Stimulated activated CD4-positive, alpha-beta T cell treated with anti-CD3 and anti-CD28 coated beads, Interleukin-4, amount 100 ng/mL, for 4 hours (primary cell): ENCODE measurements around the gene GHRHR.

ENCODE experiments used
- DNase-seq, 2 experiments: peaks; one replicate each; pipeline ENCODE4 v3.0.0-alpha.2; 2020

The GHRHR gene

DNA sequence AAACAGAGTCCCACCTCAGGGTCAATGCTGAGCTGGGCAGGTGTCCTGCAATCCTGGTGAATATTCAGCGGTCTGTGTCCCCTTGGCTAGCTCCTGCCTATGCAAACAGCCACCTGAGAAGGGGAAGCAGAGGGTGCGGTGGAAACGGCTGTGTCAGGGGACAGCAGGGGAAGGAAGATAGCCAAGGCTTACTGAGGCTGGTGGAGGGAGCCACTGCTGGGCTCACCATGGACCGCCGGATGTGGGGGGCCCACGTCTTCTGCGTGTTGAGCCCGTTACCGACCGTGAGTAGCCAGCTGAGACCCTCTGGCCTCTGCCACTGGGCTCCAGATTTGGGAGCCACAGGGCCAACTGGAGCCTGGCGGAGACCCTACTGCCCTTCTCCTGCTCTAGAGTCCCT is at the start of gene GHRHR:
Gene GHRHR (plus strand): TSS at position 112 of the 400 bp plus-strand sequence. CDS start 116 bp downstream, at position 228.
- no peak for DNase-seq

DNA sequence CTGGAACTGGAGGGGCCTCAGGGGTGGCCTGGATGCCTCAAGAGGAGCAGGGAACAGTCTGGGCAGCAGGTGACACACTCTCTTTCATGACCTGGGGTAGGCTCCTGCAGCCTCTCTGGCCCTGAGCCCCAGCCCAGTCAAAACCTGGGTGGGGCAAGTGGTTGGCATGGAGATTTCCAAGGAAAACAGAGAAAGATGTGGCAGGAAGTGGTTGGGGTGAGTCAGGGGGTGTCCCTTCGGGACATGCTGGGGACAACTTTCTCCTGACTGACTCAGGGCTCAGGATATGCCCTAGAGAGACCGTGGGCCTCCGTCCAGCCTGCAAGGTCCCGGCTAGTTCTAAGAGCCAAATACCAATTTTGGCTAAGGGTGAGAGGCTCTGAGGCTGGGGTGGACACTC is 49.2 kb upstream of the GHRHR start:
- DNase-seq: no peak

DNA sequence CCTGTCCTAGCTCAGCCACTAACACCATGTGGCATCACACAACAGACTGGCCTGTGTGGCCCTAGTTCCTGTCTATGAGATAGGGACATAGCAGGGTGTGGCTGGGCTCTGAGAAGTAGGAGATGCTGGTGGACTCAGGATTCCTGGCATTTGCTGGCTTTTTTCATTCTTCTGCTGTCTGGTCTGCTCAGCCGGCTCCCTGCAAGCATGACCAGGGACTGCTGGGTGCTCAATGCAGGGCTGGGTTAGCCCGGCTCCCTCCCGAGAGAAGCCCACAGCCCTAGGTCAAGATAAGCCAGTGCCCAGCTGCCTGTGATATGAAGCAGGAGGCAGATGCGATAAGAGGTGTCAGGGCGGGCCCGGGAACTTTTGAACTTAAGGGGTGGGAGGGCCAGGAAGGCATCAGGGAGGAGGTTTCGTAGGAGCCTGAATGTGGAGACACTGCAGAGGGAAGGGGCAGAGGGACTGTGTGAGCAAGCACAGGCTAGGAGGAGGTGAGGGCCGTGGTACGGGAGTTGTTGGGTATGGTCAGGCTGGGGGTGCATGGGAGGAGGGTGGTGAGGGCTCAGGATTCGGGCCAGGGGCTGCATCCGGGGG is 48.6 kb upstream of the GHRHR start:
- DNase-seq: no peak

DNA sequence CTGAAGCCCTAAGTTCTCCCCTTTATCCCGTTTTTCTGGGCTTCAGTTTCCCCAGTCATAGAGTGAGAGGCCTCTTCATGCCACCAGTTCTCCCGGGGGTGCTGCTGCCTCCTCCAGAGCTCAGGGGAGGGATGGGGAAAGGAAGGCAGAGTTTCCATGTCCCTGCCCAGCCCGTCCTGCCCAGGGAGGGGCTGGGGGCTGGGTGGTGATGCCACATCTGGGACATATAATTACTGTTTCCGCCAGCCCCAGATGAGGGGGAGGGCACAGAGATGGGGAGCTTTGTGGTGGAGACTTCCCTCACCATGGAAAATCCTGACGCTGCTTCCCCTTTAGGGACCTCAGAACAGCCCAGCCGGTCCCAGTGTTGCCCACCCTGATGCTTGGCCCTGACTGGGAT is 48.0 kb upstream of the GHRHR start:
- DNase-seq: no peak

DNA sequence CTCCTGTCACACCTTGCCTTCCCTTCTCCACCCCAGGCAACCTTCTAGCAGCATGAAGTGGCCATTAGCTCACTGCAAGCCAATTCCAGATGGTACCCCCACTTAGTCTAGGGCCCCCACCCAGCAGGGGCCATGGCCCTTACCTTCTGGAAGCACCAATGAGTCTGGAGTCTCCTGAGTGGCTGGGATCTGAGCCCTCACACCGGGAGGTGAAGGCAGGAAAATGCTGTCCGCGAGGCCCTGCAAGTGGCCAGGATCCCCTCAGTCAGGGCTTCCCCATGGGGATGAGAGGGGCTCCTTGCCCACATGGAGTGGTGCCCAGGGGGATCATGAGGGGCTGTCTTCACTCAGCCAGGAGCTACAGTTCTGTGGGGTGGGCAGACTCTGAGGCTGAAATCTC is 47.5 kb upstream of the GHRHR start:
- DNase-seq: no peak

DNA sequence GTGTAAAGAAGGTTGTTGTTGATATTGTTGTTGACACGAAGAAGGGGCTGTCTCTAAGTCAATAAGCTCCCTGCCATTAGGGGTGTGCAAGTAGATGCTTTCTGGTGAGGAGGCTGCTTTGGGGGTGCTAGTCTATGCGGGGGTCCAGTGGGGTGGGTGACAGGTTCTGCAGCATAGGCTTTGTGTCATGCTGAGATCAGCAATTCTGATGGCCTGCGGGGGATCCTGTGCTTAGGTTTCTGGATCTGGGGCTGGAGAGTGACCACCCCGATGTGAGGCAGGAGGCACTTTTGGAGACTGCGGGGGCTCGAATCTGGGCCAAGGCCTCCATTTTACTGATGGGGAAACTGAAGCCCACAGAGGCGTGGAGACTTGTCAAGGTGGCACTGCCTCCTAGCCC is 47.0 kb upstream of the GHRHR start:
- DNase-seq: no peak

DNA sequence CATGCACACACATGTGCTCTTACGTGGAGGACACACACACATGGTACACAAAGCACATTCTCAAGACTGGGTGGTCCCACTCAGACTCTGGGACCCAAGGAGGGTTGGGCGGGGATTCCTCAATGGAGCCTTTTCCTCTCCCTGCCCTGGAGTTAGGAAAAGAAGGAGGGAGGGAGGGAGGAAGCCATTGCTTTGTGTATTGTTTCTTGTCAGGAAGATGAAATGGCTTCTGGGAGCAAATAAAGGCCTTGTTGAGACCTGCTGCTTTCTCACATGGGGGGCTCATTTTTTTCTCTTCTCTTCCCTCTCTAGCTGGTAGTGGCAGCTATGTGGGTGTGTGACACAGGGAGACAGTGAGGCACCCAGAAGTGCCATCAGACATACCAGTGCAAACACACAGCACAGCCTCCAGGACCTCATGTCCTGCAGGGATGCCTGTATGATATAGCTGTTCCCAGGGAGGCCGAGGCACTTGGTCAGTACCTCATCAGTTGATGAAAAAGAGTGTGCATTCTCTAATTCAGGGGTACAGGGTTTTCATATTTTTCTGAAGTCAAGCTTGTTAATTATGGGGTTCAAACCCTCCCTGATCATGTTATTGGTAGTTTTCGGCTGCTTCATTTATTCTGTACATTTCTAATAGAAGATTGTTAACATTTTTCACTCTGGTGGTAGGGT is 46.4 kb upstream of the GHRHR start:
- no peak for DNase-seq

DNA sequence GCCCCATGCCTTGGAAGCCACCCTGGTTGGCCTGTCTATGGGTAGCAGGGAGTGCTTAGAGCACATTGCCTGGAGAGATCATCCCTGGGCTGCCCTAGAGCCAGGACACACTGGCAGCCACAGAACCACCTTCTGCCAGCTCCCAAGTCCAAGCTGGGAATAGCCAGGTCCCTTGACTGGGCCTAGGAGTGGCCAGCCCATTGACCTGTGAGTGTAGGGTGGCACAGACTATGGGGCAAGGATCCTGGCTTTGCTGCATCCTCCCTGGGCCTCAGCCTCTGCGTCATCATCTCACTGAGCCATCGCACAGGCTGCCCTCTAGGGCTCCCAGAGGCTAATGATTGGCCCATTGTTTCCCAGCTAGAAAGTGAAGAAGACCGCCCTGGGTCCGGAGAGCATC is 45.1 kb upstream of the GHRHR start:
- no peak for DNase-seq

DNA sequence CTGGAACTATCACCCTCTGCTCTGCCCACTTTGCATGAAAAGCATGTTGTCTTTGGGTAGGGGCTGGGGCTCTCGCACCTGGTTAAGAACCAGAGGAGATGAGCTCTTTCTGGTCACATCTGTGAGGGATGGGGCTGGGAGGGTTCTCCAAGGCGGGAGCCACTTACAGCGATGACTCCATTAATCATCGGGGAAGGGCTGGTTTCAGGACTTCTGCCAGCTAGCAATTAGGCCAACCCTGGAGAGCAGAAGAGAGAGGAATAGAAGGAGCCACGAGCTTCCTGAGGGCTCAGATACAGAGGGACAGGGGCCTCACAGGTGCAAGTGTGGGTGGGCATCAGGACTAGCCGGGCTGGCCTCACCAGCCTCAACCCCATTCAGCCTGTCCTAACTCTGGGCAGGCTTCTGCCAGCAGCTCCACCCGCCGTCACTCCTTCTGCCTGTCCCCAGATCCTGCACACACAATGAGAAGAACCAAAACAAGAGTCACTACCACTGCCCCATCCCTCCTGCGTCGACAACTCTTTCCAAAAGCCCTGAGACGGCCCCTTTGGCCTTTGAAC is 43.7 kb upstream of the GHRHR start:
- no peak for DNase-seq

DNA sequence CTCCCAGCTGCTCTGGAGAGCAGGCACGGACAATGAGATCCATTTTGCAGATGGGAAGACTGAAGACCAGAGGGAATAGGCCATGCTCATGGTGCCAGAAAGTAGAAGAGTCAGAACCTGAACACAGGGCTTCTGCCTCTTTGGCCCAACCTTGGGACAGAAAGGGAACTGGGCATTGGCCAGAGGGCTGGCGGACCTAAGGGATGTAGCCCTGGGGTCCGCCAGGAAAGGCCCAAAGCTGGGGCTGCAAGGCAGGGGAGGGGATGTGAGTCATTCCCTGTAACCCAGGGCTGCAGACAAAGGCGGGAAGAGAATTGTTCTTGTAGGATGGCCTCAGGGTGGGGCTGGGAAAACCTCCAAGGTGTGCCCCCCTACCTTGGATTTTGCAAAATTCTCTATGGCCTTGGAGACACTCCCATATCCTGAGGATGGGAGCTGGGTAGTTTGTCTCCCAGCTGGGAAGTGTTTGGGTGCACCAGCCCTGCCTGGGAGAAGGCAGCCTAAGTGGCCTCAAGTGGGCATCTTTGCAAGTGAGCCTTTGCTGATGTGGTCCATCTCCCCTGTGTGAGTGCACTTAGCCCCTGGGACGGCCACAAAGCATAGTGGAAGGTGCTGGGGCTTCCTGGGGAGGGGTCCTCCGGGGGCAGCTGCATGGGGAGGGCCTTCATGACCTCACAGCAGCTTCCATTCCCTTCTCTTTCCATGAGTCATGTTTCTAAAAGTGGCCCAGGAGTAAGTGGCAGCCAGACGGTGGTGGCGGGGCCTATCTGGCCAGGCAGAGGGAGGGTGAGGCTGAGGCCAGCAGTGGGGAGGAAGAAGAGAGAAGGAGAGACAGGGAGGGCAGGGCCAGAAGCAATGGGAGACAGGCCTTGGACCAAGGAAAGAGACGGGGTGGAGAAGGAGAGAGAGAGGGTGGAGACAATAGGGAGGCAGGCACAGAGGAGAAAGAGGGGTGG is 42.9 kb upstream of the GHRHR start:
- no peak for DNase-seq

DNA sequence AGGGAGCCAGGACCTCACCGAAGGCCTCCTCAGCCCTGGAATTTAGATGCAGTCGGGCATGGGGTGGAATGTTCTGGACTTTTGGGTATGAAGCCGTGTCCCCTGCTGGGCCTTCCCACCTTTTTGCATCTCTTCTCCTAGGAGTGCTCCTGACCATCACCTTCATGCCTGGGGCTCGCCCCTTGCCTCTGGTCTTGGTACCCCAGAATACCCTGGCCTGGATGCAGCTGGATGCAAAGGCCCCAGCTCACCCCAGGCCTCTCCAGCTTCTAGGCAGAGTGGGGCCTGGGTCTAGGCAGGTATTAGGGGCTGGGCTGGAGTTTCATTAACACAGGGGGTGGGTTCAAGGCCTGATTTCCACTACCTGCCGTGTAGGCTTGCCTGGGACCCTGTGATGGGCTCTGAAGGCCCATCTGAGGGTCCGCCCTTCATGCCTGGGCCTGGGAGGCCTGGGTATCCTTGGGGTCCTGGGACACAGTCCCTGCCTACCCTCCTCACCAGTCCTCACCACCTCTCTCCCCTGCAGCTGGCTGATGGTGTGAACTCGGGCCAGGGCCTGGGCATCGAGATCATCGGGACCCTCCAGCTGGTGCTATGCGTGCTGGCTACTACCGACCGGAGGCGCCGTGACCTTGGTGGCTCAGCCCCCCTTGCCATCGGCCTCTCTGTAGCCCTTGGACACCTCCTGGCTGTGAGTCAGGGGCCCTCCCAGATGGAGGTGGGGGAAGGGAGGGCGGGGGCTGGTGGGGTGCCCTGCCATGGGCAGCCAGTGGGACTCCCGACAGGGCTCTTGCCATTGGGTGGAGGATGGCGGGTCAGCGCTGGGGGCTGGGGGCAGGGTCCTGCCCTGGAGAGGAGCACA is 42.0 kb upstream of the GHRHR start:
- no peak for DNase-seq

DNA sequence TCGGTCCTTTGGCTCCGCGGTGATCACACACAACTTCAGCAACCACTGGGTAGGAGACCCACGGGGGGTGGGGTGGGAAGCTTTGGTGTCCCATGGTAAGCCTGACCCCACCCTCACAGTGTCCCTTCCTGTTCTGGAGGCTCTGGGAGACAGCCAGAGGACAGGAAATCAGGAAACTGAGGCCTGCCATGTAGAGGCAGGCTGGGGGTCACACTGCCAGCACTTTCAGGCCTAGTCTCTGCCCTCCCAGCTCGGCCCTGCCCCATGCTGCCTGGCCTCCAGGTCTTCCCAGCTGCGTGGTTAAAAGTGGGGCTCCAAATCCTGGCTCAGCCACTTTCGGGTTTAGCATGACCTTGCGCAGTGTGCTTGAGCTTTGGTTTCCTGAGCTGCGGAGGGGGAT is 41.2 kb upstream of the GHRHR start:
- no peak for DNase-seq

DNA sequence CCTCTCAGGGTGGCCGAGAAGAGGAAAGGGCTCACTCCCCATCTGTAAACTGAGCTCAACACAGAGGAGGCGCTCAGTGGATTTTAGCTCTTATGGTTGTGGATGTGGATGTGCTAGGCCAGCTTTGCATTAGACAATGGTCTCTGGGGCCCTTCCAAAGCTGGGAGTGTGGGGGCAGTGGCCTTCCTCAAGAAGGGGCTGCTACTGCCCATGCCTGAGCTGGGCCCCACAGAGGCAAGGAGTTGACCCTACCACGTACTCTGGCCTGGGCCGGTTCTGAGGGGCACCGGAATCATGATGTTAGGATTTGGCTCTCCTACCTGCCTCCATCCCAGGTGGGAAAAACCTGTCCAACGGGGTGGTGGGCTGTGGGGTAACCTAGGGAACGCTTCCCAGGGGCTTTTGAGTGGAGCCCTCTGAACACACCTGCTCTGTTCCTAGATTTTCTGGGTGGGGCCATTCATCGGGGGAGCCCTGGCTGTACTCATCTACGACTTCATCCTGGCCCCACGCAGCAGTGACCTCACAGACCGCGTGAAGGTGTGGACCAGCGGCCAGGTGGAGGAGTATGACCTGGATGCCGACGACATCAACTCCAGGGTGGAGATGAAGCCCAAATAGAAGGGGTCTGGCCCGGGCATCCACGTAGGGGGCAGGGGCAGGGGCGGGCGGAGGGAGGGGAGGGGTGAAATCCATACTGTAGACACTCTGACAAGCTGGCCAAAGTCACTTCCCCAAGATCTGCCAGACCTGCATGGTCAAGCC is 40.6 kb upstream of the GHRHR start:
- no peak for DNase-seq

DNA sequence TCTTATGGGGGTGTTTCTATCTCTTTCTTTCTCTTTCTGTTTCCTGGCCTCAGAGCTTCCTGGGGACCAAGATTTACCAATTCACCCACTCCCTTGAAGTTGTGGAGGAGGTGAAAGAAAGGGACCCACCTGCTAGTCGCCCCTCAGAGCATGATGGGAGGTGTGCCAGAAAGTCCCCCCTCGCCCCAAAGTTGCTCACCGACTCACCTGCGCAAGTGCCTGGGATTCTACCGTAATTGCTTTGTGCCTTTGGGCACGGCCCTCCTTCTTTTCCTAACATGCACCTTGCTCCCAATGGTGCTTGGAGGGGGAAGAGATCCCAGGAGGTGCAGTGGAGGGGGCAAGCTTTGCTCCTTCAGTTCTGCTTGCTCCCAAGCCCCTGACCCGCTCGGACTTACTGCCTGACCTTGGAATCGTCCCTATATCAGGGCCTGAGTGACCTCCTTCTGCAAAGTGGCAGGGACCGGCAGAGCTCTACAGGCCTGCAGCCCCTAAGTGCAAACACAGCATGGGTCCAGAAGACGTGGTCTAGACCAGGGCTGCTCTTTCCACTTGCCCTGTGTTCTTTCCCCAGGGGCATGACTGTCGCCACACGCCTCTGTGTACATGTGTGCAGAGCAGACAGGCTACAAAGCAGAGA is 39.9 kb upstream of the GHRHR start:
- no peak for DNase-seq

DNA sequence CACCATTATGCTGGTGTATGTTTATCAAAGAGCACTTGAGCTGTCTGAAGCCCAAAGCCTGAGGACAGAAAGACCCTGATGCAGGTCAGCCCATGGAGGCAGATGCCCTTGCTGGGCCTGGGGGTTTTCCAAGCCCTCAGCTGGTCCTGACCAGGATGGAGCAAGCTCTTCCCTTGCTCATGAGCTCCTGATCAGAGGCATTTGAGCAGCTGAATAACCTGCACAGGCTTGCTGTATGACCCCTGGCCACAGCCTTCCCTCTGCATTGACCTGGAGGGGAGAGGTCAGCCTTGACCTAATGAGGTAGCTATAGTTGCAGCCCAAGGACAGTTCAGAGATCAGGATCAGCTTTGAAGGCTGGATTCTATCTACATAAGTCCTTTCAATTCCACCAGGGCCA is 39.1 kb upstream of the GHRHR start:
- DNase-seq: no peak

DNA sequence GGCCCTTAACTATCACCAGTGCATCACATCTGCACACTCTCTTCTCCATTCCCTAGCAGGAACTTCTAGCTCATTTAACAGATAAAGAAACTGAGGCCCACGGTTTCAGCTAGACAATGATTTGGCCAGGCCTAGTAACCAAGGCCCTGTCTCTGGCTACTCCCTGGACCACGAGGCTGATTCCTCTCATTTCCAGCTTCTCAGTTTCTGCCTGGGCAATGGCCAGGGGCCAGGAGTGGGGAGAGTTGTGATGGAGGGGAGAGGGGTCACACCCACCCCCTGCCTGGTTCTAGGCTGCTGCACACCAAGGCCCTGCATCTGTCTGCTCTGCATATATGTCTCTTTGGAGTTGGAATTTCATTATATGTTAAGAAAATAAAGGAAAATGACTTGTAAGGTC is 38.6 kb upstream of the GHRHR start:
- no peak for DNase-seq

DNA sequence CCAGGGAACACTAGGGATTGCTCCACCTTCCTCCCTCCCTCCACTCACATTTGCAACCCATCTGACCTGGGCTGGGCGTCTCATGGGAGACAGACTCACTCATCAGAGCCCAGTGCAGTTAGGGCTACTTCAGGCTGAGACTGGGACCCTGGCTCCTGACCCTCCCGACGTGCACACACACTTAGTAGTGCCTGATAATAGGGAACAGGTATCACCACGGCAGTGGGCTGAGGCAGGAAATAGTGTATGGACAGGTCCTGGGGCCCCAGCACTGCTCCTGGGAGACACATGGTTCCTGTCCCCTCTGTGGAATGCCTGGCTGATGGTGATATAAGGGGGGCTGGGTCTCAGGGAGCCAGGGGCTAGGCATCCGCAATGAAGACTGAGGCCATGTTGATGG is 37.8 kb upstream of the GHRHR start:
- DNase-seq: no peak

DNA sequence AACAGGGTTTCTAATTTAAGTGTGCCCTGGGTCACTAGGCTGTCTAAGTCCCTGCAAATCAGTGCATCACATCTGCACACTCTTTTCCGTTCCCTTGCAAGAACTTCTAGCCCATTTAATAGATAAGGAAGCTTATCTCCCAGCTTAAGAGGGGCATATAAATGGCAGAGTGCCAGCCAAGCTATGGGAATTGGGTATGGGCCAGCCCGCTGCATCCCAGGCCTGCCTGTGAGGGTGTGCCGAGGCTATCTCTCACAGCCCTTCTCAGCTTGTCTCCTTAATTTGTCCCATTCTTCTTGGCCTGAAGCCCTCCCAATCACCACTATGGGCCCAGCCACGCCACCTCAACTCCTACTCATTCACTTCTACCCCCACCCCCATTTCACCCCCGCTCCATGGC is 37.4 kb upstream of the GHRHR start:
- DNase-seq: no peak

DNA sequence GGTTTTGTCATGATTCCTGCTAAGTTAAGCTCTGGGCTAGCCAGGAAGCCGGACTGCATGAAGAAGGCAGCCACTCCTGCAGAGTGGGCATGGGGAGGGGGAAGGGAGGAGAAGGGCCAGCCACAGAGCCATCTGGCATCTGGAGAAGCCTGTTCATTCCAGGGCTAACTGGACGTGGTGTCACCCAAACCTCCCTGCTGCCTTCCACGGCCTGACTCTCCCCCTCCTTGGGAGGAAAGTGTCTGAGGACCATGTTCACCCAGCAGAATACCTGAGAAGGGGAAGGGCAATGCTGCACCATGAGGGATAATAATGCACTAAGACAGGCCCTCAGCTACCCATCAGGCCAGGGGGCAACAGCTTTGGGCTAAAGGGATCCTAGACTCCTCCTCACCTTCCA is 36.7 kb upstream of the GHRHR start:
- DNase-seq: no peak

DNA sequence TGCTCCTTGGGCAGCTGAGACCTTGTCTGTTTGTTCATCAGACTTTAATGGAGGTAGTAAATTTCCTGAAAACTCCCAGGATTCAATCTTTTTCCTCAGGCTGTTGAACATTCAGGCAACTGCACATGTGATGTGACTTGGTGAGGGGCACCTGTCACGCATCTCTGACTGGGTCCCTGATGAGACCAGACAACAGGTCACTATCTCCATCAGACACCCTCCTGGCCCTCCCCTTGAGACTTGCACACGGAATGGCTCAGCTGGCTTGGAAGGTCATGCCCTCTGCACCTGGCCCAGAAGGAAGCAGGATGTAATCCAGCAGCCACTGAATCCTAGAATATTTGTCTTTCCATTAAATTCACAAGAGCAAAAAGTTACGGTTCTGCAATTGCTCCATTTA is 36.2 kb upstream of the GHRHR start:
- no peak for DNase-seq

DNA sequence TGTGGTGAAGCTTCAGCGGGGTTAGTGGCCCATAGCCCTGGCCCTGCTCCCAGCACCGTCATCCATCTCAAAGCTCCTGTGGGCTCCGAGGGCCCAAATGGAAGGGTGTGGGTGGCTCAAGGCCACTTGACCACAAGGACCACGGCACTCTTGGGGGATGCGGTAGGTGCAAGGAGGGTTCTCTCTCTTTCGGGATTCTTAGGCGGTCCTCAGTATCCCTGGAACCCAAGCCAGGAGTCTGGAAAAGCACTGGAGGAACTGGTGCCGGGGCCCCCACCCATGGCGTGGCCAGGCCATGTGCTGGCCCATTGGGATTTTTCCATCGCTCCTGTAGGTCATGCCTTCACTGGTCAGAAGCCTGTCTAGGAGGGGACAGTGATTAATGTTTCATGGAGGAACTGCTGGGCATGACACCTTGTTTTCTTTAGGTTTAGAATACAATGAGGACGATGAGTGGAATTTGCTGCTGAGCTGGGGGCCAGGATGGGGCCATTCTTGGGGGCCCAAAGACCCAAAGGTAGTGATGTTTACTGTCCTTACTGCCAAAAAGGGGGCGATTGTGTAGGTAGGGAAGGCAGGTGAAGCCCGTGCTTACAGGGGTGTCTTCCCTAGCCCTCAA is 35.4 kb upstream of the GHRHR start:
- DNase-seq: no peak
